ENCODE measurements around the gene ATF5. TPM values are rescaled to one million over a fixed set of nuclear protein-coding genes. Genes with fewer than 3 reads are reported as not detected.
"Not testable (repeated sequence)": the region's sequence is repeated elsewhere in the genome, so short reads cannot be mapped to it uniquely, and the experiment has no call there.

The ATF5 gene
- polyA plus RNA-seq, 3 donors from 2014 or later = 1.2 to 3.1 (median 2.8) TPM

DNA sequence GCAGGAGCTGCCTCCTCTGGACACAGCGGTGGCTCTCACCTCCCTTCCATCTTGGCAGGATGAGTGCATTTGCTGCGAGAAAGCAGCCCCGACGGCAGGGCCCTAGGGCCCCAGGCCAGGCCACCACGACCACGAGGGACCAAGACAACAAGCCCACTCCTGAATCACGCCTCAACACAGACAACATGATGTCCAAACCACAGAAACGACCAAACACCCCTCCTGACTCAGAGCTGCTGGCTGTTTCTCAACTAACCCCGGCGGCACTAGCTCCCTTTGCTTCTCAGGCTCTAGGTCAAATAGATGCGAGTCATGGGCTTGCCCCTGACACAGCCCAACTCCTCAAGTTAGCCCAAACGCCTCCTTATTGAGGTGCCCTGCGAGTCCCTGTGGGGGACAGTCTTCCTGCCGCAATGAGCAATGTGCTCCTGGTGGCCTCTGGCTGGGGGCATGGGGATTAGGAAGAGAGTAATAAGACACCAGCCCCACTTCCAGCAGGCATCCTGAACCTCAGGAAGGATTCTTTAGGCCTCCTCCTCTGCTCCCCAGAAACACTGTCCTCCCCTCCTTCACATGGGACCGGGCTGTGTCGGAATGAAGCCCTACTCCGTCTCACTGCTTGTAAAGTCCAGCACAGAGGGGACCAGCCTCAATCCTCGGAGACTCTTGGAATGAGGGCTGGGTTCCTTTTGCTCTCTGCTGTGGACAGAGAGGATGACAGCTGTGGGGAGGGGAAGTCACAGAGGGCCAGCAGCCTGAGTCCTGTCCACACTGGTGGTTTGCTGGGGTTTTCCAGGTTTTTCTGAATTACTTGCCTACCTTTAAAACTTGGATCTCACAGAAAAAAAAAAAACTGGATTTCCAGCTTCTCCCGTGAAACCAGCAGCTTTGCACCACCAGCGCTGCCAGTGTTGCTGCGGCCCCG is 6.9 kb upstream of the ATF5 start:
- no peaks in the 10 kb centered on the region for H3K9me3 Mint-ChIP-seq
- H3K27me3 Mint-ChIP-seq (ENCODE audit: low read depth in 3 of 3) = no peaks in the 10 kb centered on the region
- H3K4me1 Mint-ChIP-seq = peaks cover 19 to 29% of the 10 kb centered on the region in 2 donors
- no peak for DNase-seq
- no peak overlapping the region for H3K27ac Mint-ChIP-seq
- no peak overlapping the region for H3K4me3 Mint-ChIP-seq
- peaks cover 0 to 9% (median 3%) of the 10 kb centered on the region in 3 donors for H3K36me3 Mint-ChIP-seq

DNA sequence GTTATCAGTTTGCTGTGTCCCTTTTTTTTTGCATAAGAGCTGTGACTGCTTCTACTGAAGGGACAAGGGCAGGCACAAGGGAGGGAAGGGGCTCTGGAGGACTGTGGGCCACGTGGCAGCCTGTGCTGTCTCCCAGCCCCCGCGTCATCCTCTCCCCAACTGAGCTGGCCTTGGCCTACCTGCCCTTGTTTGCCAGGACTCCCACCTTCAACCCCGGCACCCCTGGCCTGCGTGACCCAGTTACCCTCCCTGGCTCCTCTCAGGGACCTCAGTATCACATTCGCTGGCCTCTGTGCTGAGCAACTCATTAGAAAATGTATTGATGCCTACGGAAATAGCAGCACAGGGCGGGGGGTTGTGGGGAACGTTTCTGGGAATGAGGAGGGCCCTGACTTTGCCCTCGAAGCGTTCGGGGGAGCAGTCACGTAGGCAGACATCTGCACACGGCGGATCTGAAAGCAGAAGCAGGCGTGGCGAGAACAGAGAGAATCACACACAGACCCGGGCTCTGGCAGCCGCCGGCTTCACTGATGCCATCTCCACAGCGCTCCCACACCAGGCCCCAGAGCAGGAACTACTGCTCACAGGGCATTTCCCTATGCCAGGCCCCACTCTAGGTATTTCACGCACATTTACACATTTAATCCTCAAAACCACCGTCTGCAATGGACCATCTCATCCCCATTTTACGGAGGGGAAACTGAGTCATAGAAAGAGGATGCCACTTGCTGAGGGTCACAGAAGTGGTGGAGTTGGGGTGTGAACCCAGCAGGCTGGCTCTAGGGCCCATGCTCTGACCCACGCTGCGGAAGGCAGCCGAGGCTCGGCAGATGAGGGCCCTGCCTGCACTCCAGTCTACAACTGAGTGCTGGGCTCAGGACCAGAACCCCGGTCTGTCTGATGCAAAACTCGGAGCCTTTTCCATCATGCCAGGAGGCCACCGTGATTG is 5.7 kb upstream of the ATF5 start:
- peaks cover 1 to 7% (median 6%) of the 10 kb centered on the region in 3 donors for H3K27me3 Mint-ChIP-seq (ENCODE audit: low read depth in 3 of 3)
- peaks cover 0 to 9% (median 0%) of the 10 kb centered on the region in 3 donors for H3K36me3 Mint-ChIP-seq
- no peak overlapping the region for H3K4me3 Mint-ChIP-seq
- no peak for DNase-seq
- peaks cover 31 to 41% of the 10 kb centered on the region in 2 donors for H3K4me1 Mint-ChIP-seq
- H3K9me3 Mint-ChIP-seq = no peaks in the 10 kb centered on the region
- H3K27ac Mint-ChIP-seq = peak overlapping the region in 1 of 6 donors; percentile 26

DNA sequence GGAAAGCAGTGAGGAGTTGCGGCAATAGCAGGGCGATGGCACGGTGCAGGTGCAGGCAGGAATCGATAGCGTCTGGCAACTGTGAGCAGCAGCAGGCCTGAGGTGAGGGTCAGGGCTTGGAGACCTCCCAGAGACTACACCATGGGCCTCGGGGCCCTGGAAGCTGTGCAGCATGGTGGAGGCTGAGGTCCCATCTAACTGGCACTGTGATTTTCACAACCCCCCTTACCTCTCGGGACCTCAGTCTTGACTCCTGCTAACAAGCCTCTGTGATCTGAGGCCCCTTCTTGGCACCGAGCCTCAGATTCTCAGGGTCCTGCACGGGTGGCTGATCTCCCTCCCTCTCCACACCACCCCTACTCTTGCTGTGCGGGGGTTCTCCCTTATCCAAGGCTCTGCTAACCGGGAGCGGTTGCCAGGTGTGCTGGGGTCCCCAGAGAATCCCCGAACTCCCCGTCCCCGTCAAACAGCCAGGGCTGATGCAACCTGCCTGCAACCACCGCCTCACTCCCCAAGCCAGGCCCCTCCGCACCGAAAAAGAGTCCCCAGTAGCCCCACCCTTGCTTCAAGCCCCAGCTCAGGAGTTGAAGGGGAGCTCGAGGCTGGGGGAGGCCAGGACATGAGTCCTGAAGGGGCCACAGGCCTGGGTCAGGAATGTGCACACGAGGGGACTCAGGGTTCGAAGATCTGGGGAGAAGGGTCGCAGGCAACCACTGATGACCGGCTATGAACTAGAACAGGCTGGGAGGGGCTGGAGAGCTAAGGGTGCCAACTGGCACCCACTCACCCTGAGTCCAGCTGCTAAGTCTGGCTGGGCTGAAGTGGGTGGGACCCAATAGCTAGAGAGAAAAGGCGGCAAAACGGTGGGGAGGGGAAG is 4.8 kb upstream of the ATF5 start:
- H3K9me3 Mint-ChIP-seq = no peaks in the 10 kb centered on the region
- H3K27me3 Mint-ChIP-seq (ENCODE audit: low read depth in 3 of 3) = peaks cover 10 to 16% (median 15%) of the 10 kb centered on the region in 3 donors
- peaks cover 38 to 47% of the 10 kb centered on the region in 2 donors for H3K4me1 Mint-ChIP-seq
- no peak overlapping the region for H3K4me3 Mint-ChIP-seq
- no peak for DNase-seq
- H3K27ac Mint-ChIP-seq = peak overlapping the region in 1 of 6 donors; percentile 26
- peaks cover 0 to 9% (median 0%) of the 10 kb centered on the region in 3 donors for H3K36me3 Mint-ChIP-seq

DNA sequence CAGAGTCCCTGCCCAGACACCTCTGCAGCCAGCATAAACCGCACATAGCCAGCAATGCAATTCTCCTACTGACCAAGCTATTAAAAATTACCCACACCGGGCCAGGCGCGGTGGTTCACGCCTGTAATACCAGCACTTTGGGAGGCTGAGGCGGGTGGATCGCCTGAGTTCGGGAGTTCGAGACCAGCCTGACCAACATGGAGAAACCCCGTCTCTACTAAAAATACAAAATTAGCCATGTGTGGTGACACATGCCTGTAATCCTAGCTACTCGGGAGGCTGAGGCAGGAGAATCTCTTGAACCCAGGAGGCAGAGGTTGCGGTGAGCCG is 4.2 kb upstream of the ATF5 start:
- Mint-ChIP-seq H3K27me3 (ENCODE audit: low read depth in 3 of 3) (peaks cover 16 to 22% (median 21%) of the 10 kb centered on the region in 3 donors), H3K4me1 (peaks cover 39 to 51% of the 10 kb centered on the region in 2 donors)
- H3K27ac Mint-ChIP-seq, H3K4me3 Mint-ChIP-seq, DNase-seq, H3K9me3 Mint-ChIP-seq, H3K36me3 Mint-ChIP-seq: not testable (repeated sequence)

DNA sequence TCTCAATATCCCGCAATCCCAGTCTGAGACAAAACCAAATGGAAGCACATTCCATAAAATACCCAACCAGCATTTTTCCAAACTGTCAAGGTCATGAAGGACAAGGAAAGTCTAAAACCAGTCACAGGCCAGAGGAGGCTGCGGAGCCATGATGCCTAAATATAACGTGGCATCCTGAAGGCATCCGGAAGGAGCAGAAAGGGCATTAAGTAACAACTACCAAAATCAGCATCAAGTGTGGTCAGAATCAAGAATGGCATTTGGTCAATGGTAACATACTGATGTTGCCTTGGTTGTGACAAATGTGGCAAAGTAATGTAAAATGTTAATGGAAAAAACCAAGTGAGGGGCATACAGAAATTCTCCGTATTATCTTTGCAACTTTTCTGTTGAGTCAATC is 3.5 kb upstream of the ATF5 start:
- no peak overlapping the region for H3K4me3 Mint-ChIP-seq
- DNase-seq = no peak
- H3K9me3 Mint-ChIP-seq = peaks cover 0 to 2% (median 0%) of the 10 kb centered on the region in 6 donors
- H3K36me3 Mint-ChIP-seq = peaks cover 0 to 6% (median 0%) of the 10 kb centered on the region in 3 donors
- H3K27me3 Mint-ChIP-seq (ENCODE audit: low read depth in 3 of 3) = peaks cover 19 to 29% (median 22%) of the 10 kb centered on the region in 3 donors
- peaks cover 42 to 55% of the 10 kb centered on the region in 2 donors for H3K4me1 Mint-ChIP-seq
- H3K27ac Mint-ChIP-seq = no peak overlapping the region

DNA sequence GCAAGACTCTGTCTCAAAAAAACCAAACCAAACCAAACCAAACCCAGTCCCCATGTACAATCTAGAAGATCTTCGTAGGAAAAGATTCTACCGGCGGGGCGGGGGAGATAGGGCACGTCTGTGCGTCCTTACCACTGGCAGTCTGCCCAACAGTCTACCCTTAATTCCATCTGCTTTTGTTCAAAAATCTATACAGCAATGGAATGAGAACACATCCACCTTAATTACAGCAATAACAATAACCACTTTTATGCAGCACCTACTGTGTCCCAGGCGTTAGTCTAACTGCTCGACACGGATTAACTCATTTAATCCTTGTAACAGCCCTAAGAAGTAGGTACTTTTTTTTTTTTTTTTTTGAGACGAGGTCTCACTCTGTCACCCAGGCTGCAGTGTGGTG is 2.5 kb upstream of the ATF5 start:
- peaks cover 22 to 31% (median 28%) of the 10 kb centered on the region in 3 donors for H3K27me3 Mint-ChIP-seq (ENCODE audit: low read depth in 3 of 3)
- peaks cover 49 to 60% of the 10 kb centered on the region in 2 donors for H3K4me1 Mint-ChIP-seq
- peaks cover 0 to 2% (median 0%) of the 10 kb centered on the region in 6 donors for H3K9me3 Mint-ChIP-seq
- H3K4me3 Mint-ChIP-seq = peak overlapping the region in 1 of 5 donors; percentile 8
- H3K27ac Mint-ChIP-seq = peak overlapping the region in 1 of 6 donors; percentile 40
- DNase-seq = no peak
- peaks cover 0 to 4% (median 0%) of the 10 kb centered on the region in 3 donors for H3K36me3 Mint-ChIP-seq

DNA sequence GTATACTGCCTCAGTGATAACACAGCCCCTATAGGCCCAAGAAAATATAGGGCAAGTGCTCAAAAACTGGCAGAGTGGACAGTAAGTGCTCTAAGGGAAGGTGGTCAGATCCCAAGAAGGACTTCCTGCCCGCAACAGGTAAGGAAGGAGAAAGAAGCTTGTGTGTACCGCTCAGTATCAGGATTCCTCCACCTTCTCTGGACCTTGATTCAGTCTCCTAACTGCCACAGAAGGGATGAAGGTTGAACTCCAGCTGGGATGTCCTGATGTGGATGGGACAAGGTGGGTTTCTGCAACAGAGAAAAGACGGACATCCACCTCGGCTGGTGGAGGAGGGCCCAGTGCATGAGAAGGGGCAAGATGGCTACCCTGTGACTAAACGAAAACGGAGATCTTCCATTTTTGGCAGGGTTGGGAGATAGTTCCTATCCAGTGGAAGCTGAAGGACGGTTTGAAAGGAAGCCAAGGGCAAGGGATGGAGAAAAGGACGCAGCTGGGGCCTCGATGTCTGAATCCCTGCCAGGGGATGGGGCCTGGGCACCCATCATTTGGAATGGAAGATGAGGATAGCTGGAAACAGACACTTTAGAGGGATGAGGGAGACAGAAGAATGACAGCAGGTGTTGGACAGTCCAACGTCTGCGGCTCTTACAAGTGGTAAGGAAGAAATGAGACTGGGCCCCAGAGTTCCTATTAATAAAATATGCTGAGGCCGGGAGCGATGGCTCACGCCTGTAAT is 1.3 kb upstream of the ATF5 start:
- Mint-ChIP-seq H3K36me3 (peaks cover 0 to 4% (median 0%) of the 10 kb centered on the region in 3 donors), H3K27ac (peak overlapping the region; percentile 79 to 95 (median 88)), H3K27me3 (ENCODE audit: low read depth in 3 of 3) (peaks cover 26 to 36% (median 30%) of the 10 kb centered on the region in 3 donors), H3K4me1 (peaks cover 61 to 65% of the 10 kb centered on the region in 2 donors), H3K9me3 (peaks cover 0 to 2% (median 0%) of the 10 kb centered on the region in 6 donors), H3K4me3 (peak overlapping the region; percentile 94 to 99 (median 98))
- no peak for DNase-seq

DNA sequence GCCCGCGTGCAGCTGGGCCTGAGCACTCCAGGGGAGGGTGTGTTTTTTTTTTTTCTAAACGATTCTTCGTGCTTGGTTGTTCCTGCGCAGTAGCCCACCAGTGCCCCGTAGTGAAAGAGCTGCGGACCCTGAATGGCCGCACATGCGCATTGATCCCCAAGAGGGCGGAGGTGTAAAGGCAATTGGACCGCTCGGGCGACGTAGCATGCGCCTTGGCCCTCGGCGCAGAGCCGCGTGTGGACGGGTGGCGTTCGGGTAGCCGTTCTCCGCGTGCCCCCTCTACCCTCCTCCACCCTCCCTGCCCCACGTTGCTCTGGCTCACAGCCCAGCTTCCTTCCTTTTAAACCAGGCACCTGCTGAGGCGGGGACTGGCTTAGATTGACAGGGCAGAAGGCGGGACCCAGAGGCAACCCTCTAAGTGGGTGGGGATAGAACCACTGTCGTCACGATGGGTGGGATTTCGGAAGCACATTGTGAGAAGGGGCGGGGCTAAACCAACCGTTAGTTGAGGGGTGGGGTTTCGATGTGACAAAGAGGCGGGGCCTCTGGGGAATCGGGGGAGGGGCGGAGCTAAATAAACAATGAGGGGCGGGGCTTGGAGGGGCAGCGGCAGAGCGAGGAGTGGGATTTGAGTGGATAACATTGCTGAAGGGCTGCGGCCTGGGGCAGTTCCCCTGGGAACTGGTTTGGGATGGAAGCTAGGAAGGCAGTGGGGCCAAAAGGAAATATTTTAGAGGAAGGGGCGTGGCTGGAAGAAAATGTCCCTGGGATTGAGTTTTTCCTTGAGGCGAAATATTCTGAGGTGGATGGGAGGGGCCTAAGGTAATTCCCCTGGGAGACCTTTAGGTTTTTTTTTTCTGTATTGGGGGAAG is 842 bp downstream of the ATF5 start:
- H3K36me3 Mint-ChIP-seq = peaks cover 0 to 4% (median 0%) of the 10 kb centered on the region in 3 donors
- peak overlapping the region; percentile 94 to 99 (median 98) for H3K4me3 Mint-ChIP-seq
- H3K27me3 Mint-ChIP-seq (ENCODE audit: low read depth in 3 of 3) = peaks cover 26 to 39% (median 34%) of the 10 kb centered on the region in 3 donors
- H3K27ac Mint-ChIP-seq = peak overlapping the region; percentile 95 to 98 (median 97)
- peaks cover 68 to 74% of the 10 kb centered on the region in 2 donors for H3K4me1 Mint-ChIP-seq
- peak; percentile 91 to 95 (median 94) for DNase-seq
- peaks cover 0 to 2% (median 0%) of the 10 kb centered on the region in 6 donors for H3K9me3 Mint-ChIP-seq

DNA sequence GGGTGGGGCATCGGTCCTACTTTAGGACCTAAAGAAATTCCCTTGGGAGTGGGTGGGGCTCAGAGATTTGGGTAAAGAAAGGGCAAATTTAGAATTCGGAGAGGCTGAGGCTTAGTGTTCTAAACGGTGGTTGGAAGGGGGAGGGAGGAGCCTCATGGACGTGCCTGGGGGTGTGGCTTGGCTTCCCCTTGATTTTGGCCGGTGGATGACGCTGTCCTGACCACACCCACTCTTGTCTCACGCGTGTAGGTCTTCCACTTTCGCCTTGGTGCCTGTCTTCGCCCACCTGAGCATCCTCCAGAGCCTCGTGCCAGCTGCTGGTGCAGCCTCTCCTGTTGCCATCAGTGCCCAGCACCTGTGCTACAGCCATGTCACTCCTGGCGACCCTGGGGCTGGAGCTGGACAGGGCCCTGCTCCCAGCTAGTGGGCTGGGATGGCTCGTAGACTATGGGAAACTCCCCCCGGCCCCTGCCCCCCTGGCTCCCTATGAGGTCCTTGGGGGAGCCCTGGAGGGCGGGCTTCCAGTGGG is 1.5 kb downstream of the ATF5 start:
- DNase-seq = no peak
- H3K4me1 Mint-ChIP-seq = peaks cover 65 to 69% of the 10 kb centered on the region in 2 donors
- peak overlapping the region in 5 of 6 donors; percentile 43 to 97 (median 95) for H3K27ac Mint-ChIP-seq
- H3K27me3 Mint-ChIP-seq (ENCODE audit: low read depth in 3 of 3) = peaks cover 26 to 39% (median 34%) of the 10 kb centered on the region in 3 donors
- H3K36me3 Mint-ChIP-seq = peaks cover 0 to under 1% (median 0%) of the 10 kb centered on the region in 3 donors
- H3K4me3 Mint-ChIP-seq = peak overlapping the region; percentile 94 to 99 (median 98)
- peaks cover 0 to 2% (median 0%) of the 10 kb centered on the region in 6 donors for H3K9me3 Mint-ChIP-seq

DNA sequence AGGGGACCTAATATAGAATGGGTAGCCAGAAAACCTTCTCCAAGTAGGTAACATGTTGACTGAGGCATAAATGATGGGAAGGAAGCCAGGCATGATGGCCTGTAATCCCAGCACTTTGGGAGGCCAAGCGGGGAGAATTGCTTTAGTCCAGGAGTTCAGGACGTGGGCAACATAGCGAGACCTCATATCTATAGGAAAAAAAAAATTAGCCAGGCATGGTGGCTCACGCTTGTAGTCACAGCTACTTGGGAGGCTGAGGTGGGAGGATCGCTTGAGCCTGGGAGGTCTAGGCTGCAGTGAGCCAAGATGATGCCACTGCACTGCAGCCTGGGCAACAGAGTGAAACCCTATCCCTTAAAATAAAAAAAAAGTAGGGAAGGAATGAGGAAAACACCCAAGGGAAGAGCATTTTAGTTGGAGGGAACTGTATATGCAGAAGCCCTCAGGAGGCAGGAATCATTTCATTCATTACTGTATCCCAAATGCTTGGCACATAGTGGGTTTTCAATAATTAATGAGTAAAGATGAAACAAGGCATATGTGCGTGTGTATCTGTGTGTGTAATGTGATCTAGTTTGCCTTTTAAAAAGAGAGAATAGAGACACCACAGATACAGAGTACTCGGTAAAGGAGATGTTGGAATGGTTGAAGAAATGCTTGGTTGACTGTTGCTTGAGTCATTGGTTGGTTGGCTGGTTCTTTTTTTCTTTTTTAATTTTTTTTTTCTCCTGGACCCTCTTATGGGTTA is 2.5 kb downstream of the ATF5 start:
- Mint-ChIP-seq H3K27ac (peak overlapping the region; percentile 27 to 97 (median 44)), H3K4me3 (peak overlapping the region; percentile 33 to 99 (median 94)), H3K9me3 (peaks cover 0 to 2% (median 0%) of the 10 kb centered on the region in 6 donors), H3K4me1 (peaks cover 67 to 68% of the 10 kb centered on the region in 2 donors), H3K36me3 (no peaks in the 10 kb centered on the region), H3K27me3 (ENCODE audit: low read depth in 3 of 3) (peaks cover 26 to 39% (median 34%) of the 10 kb centered on the region in 3 donors)
- no peak for DNase-seq
